SW480 (cell line): Measurements from ENCODE around the gene IGLL1.
A peak's percentile ranks its signal among the peaks of the same experiment; 100 is the strongest.
"Not testable (repeated sequence)": the region's sequence is repeated elsewhere in the genome, so short reads cannot be mapped to it uniquely, and the experiment has no call there.

Source experiments
- DNase-seq: peaks from one replicate; pipeline ENCODE4 v3.0.0-alpha.2; 2016; ENCODE audit warnings: low spot score

The IGLL1 gene

DNA sequence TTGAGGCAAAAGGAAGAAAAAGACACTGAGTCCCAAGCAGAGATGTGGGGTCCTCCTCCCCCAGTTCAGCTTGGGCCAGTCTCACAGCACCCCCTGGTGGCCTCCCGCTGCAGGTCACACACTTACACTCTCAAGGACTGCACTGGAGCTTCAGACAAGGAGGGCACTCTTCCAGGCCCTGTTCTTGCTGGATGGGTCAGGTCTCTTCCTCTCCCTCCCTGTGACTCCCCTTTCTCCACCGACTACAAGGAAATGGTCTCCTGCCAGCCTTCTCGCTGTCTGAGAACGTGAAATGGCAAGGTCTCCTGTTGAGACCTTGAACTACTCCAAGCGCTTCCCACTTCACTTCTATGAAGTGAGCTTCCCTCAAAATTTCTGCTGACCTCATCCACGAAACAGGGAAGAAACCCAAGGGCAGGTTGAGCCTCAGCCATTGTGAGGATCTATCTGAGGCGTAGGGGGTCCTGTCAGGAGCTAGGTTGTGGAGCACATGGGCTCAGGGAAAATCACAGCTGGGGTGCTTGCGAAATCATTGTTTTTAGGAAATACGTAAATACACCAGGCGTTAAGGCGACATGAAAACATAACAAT, 11.2 kb upstream of the IGLL1 start:
- DNase-seq, result peak; percentile 36

DNA sequence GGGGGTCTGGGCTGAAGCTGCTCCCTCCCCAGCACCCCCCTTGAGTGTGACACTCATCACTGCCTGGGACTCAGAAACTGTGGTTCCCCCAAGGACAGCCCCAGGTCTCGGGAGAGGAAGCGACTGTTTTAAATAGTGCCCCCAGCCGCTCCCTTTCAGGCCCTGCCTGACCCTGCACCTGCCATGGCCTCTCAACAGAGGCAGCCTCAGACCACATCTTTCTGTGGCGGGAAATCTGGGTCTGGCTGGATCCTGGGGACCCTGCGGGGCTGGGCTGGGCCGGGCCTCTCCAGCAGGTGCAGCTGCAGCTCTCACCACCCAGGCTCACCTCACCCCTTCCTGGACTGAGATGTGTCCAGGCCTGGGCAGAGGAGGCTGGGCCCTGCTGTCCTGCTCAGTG, 3.7 kb upstream of the IGLL1 start:
- DNase-seq, result no peak

DNA sequence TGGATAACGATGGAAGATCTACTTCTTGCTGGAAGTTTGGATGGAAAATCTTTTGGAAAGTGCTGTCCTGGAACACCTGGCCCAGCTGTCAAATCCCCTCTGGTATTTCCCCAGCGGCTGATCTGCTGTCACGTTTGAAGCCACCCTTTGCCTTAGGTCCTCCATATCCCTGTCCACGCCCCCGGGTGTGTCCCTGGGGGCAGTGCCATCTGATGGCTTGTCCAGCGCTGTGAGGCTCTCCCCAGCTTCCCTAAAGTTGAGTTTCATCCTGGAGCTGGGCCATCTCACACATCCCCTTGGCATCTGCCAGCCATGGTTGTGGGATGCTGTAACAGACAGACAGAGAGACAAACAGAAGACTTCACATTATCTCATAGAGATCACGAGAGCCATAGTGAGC, 3.1 kb upstream of the IGLL1 start:
- no peak for DNase-seq

GRCh38 chr22:23581260-23581650, 1.2 kb upstream of the IGLL1 start:
- no peak for DNase-seq

- DNase-seq, result no peak
Observed at GRCh38 chr22:23580576-23581259, 628 bp upstream of the IGLL1 start.

DNA sequence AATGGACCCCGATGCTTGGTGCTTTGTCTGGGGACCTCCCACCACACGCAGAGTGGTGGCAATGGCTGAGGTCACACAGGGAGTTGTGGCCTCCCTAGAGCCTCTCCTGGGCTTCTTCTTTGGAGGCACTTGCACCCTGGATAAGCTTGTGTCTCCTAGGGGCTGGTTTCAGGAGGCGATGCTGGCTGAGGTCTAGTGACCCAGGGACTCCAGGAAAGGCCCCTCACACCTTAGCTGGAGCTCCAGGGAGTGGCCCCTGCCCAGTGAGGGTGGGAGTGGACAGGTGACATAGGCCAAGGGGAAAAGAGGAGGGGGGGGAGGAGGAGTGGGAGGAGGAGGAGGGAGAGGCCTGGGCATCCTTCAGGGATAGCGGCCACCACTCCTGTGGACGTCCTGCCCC, 810 bp downstream of the IGLL1 start:
- DNase-seq, result no peak

- no peak for DNase-seq
Observed at GRCh38 chr22:23578306-23578705, 1.8 kb downstream of the IGLL1 start.

- no peak for DNase-seq
Observed at GRCh38 chr22:23576681-23577080, 3.4 kb downstream of the IGLL1 start.

DNA sequence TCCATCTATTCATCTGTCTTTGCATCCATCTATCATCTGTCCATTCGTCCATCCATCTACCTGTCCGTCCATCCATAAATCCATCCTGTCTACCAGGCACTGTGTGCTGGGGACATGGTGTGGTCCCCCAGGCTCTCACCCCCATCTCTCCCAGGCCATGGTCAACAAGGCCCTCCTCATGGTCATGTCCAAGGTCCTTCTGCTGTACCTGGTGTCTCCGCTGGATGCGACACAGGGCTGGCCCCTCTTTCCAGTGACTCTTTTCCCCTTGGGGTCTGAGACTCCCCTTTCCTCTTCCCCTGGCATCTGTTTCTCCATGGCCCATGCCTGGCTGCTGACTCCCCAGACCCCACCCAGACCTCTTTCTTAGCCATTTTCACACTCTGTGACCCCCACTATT, 4.5 kb downstream of the IGLL1 start:
- no peak for DNase-seq

DNA sequence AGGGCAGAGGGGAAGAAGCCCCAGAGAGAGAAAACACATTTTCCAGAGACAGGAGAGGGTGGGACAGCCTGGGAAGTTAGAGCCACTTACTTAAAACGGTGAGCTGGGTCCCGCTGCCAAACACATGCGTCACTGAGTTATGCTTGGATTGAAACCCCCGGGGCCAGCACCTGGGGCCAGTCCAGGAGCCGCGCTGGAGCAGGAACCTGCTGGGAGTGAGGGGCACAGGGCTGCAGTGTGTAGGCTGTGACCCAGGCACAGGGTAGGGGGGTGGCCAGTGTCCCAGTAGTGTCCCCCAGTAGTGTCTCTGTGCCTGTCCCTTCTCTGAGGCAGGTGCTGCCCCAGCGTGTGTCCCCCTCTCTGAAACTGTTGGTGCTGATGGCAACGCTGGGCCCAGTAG, 5.2 kb downstream of the IGLL1 start:
- DNase-seq, result no peak

GRCh38 chr22:23574371-23574811, 5.7 kb downstream of the IGLL1 start:
- DNase-seq, result no peak

DNA sequence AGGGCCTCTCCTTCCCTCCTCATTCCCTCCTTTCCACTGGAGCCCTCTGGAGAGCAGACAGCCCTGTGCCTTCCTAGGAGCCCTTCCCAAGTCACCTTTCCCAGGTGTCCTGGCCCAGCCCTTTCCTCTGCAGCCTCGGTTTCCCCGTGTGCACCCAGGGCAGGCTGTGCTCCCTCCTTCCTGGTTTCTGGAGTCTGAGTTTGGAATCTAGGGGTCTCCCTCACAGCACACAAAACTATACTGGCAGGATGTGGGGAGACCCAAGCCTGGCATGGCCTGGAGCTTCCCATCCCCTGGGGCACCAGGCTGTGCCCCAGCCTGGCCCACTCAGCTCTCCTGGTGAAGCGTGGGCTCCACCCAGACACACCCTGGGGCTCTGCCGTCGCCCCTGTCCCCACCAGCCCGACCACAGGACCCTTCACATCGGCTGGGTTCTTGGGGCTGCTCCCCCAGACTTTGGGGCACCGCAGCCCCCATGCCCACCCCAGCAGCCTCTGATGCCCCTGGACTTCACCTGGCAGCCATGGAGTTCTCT, 6.3 kb downstream of the IGLL1 start:
- DNase-seq, result not testable (repeated sequence)

DNA sequence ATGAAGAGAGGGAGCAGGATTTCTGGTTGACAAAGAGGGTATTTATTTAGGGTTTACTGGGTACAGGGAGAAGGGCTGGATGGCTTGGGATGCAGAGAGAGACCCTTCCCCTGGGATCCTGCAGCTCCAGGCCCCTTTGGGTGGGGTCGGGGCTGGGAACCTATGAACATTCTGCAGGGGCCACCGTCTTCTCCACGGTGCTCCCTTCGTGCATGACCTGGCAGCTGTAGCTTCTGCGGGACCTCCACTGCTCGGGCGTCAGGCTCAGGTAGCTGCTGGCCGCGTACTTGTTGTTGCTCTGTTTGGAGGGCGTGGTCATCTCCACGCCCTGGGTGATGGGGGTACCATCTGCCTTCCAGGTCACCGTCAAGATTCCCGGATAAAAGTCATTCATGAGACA, 7.0 kb downstream of the IGLL1 start:
- DNase-seq, result not testable (repeated sequence)

DNA sequence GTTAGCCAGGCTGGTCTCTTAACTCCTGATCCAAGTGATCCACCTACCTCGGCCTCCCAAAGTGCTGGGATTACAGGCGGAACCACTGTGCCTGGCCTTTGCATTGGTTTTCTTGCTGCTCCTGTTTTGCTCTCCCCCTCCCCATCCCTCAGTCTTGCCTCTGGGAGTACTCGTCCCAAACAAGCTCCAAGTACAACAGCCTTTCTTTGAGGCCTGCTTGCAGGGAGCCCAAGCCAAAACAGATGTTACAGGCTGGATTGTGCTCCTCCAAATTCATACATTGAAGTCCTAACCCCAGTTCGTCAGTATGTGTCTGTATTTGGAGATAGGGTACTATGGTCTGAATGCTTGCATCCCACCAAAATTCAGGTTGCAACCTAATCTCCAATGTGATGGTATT, 8.6 kb downstream of the IGLL1 start:
- DNase-seq, result no peak

DNA sequence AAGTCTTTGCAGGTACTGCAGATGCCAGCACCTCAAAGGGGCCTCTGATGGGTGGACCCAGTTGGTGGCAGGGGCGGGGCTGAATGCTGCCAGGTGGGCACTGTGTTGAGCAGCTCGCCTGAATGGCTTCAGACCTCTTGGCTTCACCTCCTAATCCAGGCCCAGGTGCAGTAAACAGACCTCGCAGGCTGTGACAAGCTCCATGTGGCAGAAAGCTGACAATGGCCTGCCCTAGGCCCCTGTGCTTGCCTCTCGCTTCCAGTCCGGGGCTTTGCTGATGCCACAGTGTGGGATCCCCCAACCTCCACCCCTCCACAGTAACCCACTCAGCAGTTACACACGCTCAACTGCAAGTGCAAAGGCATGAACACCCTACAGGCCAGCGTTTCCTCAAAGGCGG, 9.4 kb downstream of the IGLL1 start:
- DNase-seq, result no peak

DNA sequence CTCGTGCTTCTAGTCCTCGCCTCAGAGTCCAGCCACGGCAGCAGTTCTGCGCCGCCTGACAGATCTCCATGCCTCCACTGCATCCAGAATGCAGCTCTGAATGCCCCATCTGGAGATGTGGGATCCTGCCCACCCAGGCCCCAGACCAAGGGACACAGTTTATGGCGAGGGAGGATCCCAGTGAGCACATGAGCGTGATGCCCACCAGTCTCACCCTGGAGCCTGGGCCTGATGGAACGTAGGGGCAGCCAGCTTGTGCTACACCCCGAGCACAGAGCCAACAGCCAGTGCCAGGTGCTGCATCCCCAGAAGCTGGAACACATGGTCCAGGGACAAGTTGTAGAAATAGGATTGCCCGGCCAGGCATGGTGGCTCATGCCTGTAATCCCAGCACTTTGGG, 10.4 kb downstream of the IGLL1 start:
- no peak for DNase-seq

DNA sequence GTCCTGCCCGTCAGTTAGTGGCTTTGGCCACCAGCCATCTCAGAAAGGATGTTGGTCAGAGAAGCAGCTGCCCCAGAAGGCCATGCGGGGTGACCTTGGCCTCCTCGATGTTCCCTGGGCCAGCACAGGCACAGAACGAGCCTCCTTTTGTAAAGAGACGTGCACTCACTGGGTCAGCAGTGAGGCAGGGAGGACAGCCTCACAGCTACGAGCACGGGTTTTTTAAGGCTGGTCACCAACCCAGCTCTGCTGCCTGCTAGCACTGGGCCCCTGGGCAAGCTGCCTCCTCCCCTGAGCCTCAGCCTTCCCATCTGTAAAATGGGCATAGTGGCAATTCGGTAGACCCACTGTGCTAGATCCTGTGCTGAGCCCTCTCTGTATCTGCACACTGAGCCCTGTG, 10.8 kb downstream of the IGLL1 start:
- DNase-seq, result no peak

DNA sequence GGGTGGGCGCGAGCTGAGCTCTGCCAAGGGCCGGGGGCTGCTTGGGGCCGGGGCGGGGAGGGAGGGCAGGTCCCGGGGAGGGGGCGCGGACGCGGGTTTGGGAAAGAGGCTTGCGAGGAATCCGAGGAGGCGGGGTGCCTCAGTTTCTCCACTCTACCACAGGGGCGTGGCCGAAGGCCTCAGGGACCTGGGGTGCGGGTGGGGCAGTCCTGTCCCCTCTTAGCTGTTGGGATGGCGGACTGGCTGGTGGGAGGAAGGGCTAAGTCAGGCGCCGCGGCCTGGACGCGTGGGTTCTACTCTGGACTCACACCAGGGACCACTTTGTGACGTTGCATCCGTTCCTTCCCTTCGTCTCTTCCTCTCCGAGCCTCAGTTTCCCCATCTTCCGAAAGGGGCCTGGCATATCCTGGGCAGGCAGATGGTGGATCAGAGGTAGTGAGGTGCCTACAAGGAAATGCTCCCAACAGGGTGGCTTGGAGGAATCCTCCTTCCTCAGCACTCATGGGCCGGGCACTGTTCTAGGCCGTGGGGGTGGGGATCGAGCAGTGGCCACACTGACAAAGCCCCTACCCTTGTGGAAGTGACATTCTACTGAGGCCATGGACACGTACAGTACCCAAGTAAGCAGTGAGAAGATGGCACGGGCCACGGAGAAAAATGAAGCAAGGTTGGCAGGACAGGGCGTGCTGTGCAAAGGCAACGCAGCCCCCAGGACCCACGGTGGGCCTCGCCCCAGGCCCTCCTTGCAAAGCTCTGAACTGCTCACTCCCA, 13.2 kb downstream of the IGLL1 start:
- DNase-seq, result no peak

- no peak for DNase-seq
Observed at GRCh38 chr22:23565915-23566704, 14.0 kb downstream of the IGLL1 start.

- DNase-seq, result peak; percentile 11
Observed at GRCh38 chr22:23565305-23565914, 14.7 kb downstream of the IGLL1 start.

- no peak for DNase-seq
Observed at GRCh38 chr22:23564276-23564675, 15.8 kb downstream of the IGLL1 start.

DNA sequence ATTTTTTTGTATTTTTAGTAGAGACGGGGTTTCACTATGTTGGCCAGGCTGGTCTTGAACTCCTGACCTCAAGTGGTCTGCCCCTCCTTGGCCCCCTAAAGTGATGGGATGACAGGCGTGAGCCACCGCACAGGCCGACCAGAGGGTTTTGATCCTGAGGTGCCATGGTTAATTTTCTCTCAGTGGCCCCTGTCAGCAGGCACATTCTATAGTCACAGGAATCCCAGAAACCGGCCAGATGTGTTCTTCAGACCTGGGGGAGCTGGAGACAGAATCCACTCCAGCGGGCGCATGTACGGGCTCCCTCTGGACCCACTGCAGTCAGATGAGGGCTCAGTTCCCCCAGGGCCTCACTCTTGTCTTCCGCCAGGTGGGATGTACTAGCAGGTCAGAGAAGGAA, 17.0 kb downstream of the IGLL1 start:
- no peak for DNase-seq
